Thyroid gland (tissue), 4 donors: ENCODE data around the gene VWA2.

Experiments
- CTCF ChIP-seq, 6 experiments: fragments of 200-600 bp in 3 of 6; fragments of 450-650 bp in 3 of 6; sonication (generic) in 3 of 6; IDR thresholded peaks; one replicate each; pipeline ENCODE4 v1.5.1; 2016 to 2019; ENCODE audit warnings: antibody characterized with exemption in 6 of 6, mild to moderate bottlenecking in 2 of 6, inconsistent platforms in 1 of 6, moderate library complexity in 1 of 6
- POLR2A ChIP-seq, 2 donors: fragments of 450-650 bp; IDR thresholded peaks; one replicate each; pipeline ENCODE4 v1.6.1; 2017; ENCODE audit warnings: antibody characterized with exemption in 2 of 2, mild to moderate bottlenecking in 2 of 2, moderate library complexity in 1 of 2

GRCh38 chr10:114260366-114260765, 21.3 kb downstream of the VWA2 start:
- no peak for TF ChIP-seq CTCF (IDR thresholded peaks at IDR 0.05)
- TF ChIP-seq POLR2A (IDR thresholded peaks at IDR 0.05) = no peak
